VCaP (cell line): ENCODE data around the gene DLG4.

Experiments used
- H3K27ac ChIP-seq: fragments of 450-650 bp; 2 replicates; pipeline ENCODE4 v1.5.1; 2017
- CTCF ChIP-seq: fragments of 450-650 bp; conservative IDR thresholded peaks from 2 replicates; pipeline ENCODE4 v1.5.1; 2017; ENCODE audit warnings: mild to moderate bottlenecking, moderate library complexity

The DLG4 gene

GRCh38 chr17:7215652-7216180 lies 3.9 kb downstream of the DLG4 start:
- H3K27ac ChIP-seq = no peak overlapping the region
- no peak for TF ChIP-seq CTCF

DNA sequence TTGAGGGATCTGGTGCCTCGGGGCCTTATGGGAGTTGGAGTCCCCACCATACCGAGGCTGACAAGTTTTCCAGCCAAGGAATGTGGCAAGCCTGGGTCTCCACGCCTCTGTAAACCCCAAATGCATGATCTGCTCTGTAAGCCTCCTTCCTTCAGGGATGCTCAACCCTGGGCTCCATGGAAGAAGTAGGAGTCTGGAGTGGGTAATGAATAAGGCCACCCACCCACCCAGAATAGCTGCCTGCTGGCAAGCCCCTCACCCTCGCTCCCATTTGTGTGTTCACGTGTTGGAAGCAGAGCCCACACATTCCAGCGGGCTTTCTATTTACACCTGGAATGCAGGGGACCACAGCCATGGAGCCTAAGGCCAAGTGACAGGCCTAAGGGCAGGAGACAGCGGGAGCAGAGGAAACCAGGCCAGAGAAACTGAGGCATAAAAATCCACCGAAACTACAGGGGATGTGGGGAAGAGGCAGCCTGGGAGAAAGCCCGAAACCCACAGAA lies 4.4 kb downstream of the DLG4 start:
- H3K27ac ChIP-seq = peak overlapping the region; percentile 35; the same call in 1 of the 2 replicates
- 0 out of 2 replicates have a peak, but pooled peaks have one; percentile 6 for TF ChIP-seq CTCF

DNA sequence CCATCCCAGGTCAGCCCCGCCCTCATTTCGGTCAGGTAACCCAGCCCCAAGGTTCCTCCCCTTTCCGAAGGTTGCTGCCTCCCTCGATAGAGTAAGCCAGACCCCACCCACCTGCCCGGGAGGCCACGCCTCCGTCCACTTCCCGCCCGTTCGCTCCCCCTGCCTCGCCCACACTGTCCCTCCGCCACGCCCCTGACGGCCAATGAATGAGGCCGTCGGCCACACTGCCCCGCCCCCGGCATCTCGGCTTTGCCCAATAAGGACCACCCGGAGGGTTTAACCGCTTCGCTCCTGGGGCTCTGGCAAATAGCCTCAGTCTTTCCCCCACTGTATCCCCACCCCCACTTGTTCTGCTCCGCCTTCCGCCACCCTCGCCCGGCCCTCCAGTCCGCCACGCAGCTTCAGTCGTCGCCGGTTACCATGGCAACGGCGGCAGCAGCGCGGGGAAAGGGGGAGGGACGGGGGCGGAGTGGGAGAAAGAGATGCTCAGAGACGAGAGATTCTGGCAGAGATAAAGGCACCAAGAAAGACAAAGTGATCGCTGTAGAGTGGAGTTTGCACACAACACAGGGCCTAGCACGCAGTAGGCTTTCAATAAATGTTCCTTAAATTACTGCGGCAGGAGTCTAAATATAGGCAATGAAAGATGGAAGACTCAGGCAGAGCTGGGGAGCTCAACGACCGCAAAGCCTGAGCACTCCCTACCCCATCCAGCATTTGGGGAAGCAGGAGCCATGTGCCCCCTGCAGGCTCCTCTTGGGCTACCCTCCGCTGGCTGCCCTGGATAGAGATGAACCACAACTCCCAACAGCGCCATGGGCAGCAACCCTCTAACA lies 5.1 kb downstream of the DLG4 start:
- peak; percentile 54 for TF ChIP-seq CTCF
- peak overlapping the region; percentile 35; the same call in 1 of the 2 replicates for H3K27ac ChIP-seq

GRCh38 chr17:7213895-7214299 lies 5.7 kb downstream of the DLG4 start:
- no peak overlapping the region for H3K27ac ChIP-seq
- peak; percentile 21; the same call in 1 of the 2 replicates for TF ChIP-seq CTCF

GRCh38 chr17:7211491-7212273 lies 8.0 kb downstream of the DLG4 start:
- no peak for TF ChIP-seq CTCF
- no peak overlapping the region for H3K27ac ChIP-seq

GRCh38 chr17:7208754-7209460 lies 10.7 kb downstream of the DLG4 start:
- no peak for TF ChIP-seq CTCF
- H3K27ac ChIP-seq = no peak overlapping the region
